Placental epithelial cell (primary cell): Measurements from ENCODE around the gene THRSP. TPM values are rescaled to one million over a fixed set of nuclear protein-coding genes. Genes with fewer than 3 reads are reported as not detected.

Experiments used
- total RNA-seq: library from RNA; depleted of rRNA; stranded (reverse); fragments of >200 nt; gene quantifications from 2 replicates; pipeline ENCODE4 v1.2.3, GENCODE V29; 2012

The THRSP gene, protein sequence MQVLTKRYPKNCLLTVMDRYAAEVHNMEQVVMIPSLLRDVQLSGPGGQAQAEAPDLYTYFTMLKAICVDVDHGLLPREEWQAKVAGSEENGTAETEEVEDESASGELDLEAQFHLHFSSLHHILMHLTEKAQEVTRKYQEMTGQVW
- total RNA-seq, result not detected in 2 replicates

DNA sequence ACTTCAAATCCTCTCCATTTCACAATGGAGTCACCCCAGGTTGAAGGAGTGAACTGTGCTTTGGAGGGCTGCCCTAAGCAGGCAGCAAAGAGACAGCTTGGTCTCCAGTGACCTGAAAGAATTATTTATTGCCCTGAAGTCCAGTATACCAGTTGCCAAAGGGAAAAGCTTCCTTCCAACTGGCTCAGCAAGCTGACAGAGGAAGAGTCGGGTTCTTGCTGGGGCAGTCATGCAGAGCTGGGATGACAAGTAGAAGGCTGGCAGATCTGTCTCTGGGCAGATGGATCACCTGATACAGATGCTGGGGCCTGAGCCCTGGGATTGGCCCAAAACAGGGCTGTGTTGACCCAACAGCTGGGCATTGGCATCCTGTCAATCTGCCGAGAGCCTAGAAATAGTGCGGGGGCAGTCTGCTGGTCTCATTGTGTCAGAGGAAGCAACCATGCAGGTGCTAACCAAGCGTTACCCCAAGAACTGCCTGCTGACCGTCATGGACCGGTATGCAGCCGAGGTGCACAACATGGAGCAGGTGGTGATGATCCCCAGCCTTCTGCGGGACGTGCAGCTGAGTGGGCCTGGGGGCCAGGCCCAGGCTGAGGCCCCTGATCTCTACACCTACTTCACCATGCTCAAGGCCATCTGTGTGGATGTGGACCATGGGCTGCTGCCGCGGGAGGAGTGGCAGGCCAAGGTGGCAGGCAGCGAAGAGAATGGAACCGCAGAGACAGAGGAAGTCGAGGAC lies at the start of gene THRSP:
THRSP (plus strand) TSS at position 422 of the 742 bp plus-strand sequence; CDS start at position 443, 21 bp downstream.

GRCh38 chr11:78022397-78023396 lies 41.0 kb upstream of the THRSP start, which contains the start of gene KCTD14:
Gene KCTD14, minus strand, starts transcription at chr11:78023276. Its CDS starts 27 bp downstream, at chr11:78023249.

GRCh38 chr11:78079232-78080083 lies 15.8 kb downstream of the THRSP start, which contains the start of gene NDUFC2:
Gene NDUFC2, minus strand, starts transcription at chr11:78079862. Its CDS starts 118 bp downstream, at chr11:78079744.

Other genes starting within 250 kb of the THRSP start
- 16.4 and 29.8 TPM in 2 replicates for gene RSF1, start 243.1 kb upstream of the THRSP start, total RNA-seq
- gene AAMDC, start 242.7 kb upstream of the THRSP start, total RNA-seq, result 10.4 and 21.6 TPM in 2 replicates
- gene INTS4, start 69.2 kb upstream of the THRSP start, total RNA-seq, result 39.3 and 43.9 TPM in 2 replicates
- gene KCTD14, start 40.6 kb upstream of the THRSP start, total RNA-seq, result 5.5 and 7.9 TPM in 2 replicates
- gene NDUFC2, start 16.0 kb downstream of the THRSP start, total RNA-seq, result 91.5 and 128 TPM in 2 replicates
- gene ALG8, start 75.8 kb downstream of the THRSP start, total RNA-seq, result 26.7 and 46.5 TPM in 2 replicates
- 10.2 and 15.3 TPM in 2 replicates for gene KCTD21, start 124.8 kb downstream of the THRSP start, total RNA-seq
- gene USP35, start 125.1 kb downstream of the THRSP start, total RNA-seq, result 9.5 and 11.8 TPM in 2 replicates